ENCODE measurements around the gene UNC45A.

GRCh38 chr15:90982135-90982534 is 47.0 kb downstream of the UNC45A start:
- TF ChIP-seq CTCF (IDR thresholded peaks at IDR 0.05) (no peak), POLR2A (IDR thresholded peaks at IDR 0.05) (no peak)

All from ovary (tissue), 3 donors.